ENCODE measurements around the gene STAT4.

DNA sequence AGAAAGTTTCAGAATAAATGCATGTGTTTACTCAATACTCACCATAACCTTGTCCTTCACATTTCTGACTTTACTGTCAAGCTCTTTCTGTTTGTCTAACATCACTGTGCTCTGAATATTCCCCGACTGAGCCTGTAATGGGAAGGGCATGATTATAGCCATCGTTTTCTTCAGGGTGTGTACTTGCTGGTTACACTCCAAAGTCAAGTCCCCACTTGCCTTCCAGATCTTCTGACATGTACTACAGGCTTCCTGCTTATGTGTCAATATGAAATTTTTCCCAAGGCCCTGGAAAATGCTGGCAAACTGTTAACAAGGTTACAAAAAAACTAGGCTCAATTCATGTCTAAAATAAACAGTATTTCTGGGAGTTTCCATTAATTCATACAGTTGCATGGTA lies 149.8 kb downstream of the STAT4 start:
- TF ChIP-seq EP300 (IDR thresholded peaks at IDR 0.05; ENCODE audit: low read depth) (no peak), POLR2AphosphoS5 (IDR thresholded peaks at IDR 0.05) (no peak), CTCF (IDR thresholded peaks at IDR 0.05) (no peak)

All from transverse colon (tissue), 4 donors.